Mucosa of gallbladder (tissue), 1 donor: ENCODE results near the gene SLC26A9. TPM values are rescaled to one million over a fixed set of nuclear protein-coding genes. Genes with fewer than 3 reads are reported as not detected.
"Not testable (repeated sequence)": the region's sequence is repeated elsewhere in the genome, so short reads cannot be mapped to it uniquely, and the experiment has no call there.

Experiments
- DNase-seq: peaks from one replicate; pipeline ENCODE4 v3.0.0-alpha.2; 2020; ENCODE audit warnings: low spot score
- total RNA-seq: library from RNA; stranded (reverse); gene quantifications from one replicate; pipeline ENCODE4 v1.2.1, GENCODE V29; 2021
- donor health status: DM: no; HTN: no; CAD: no.

SLC26A9 gene
- total RNA-seq, 1 donor from 2014 or later, result 1.3 TPM

- no peak for DNase-seq
Observed at GRCh38 chr1:205926636-205927035, 16.6 kb downstream of the SLC26A9 start.

GRCh38 chr1:205926213-205926612, 17.0 kb downstream of the SLC26A9 start:
- DNase-seq, result no peak

DNA sequence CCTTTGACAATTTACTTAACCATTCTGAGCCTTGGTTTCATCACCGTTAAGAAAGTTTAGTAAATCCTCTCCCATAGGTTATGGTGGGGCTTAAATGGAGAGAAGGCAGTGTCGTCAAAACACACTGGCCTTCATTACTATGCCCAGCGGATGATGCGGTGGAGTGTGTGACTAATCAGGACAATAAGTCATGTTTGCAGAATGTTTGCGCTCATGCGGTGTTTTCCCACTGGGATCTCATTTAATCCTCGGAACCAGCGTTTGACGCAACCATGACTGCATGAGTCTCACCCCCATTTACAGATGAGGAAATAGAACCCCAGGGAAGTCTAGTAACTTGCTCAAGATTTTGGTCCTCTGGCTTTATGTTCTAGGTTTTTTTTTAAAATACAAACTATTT, 17.5 kb downstream of the SLC26A9 start:
- no peak for DNase-seq

DNA sequence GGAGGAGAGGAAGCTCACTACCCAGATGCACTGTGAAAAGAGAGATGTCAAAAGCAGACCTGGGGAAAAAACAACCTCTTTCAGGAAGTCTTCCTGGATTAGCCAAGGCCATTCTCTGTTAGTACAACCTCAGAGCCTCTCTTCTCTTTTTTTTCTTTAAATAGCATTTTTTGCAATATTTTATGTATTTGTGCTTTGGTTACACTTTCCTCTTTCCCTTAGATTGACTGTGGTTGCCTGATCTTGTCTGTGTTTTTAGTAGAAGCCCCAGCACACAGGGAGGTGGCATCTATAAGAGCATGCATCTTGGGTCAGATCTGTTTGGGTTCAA, 18.8 kb downstream of the SLC26A9 start:
- DNase-seq, result no peak

GRCh38 chr1:205923651-205924459, 19.4 kb downstream of the SLC26A9 start:
- DNase-seq, result no peak

- DNase-seq, result no peak
Observed at GRCh38 chr1:205922806-205923205, 20.4 kb downstream of the SLC26A9 start.

DNA sequence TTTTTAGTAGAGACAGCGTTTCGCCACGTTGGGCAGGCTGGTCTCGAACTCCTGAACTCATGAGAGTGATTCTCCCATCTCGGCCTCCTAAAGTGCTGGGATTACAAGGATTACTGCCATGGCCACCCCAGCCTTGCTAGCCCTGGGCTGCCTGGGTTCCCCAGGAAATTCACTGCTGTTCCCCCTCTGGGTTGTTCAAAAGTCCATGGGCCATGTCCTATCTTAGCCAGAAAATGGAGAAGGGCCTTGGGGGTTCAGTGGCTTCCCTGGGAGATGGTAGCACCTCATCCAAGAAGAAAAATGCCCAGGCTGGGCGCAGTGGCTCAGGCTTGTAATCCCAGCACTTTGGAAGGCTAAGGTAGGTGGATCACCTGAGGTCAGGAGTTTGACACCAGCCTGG, 20.9 kb downstream of the SLC26A9 start:
- DNase-seq, result no peak

DNA sequence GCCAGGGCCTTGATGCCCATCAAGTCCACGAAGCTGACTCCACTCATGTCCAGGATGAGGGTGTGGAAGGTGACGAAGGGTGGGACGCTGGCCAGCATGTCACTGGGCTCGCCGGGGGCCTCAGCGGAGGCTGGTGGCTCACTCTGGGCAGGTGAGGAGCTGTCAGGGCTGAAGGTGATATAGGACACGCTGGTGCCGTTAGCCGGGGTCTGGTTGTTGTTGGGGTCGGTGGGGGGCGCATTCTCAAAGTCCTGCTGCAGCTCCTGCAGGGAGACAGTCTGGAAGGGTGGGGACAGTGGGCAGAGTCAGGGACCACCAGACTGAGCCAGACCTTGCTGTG, 21.7 kb downstream of the SLC26A9 start:
- no peak for DNase-seq

GRCh38 chr1:205920861-205921569, 22.2 kb downstream of the SLC26A9 start:
- no peak for DNase-seq

- DNase-seq, result no peak
Observed at GRCh38 chr1:205920159-205920558, 23.1 kb downstream of the SLC26A9 start.

DNA sequence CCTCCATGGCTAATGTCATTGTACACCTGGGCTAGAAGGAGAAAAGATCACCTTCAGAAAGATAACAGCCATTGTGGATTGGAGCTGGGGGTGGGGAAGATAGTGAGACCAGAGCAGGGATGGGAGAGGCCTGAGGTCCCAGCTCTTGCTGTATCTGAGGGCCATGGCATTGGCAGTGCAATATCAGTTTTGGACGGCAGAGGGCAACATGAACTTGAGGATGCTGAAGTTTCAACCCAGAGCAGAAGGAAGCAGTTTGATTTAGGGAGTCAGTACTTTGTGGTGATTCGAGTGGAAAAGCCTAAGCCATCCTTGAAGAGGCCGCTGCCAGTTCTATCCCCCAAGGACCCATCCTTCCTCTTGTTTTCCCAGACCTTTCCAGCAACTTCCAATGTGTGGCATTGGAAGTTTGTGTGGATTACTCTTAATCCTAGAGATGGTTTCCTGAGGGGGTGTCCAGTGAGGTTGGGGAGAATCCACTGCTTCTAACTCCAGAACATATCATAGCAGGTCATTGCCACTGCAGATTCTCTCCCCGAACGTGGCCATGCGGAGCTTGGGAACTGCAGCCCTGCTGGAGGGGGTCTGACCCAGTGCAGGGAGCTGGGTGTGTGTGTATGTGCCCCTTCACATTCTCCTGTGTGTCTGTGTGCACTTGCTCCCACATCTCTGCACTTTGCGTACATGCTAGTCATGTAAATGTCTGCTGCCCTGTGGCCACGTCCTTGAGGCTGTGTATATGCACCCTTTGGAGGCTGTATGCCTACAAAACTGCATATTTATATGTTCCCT, 24.1 kb downstream of the SLC26A9 start:
- DNase-seq, result peak; percentile 87

DNA sequence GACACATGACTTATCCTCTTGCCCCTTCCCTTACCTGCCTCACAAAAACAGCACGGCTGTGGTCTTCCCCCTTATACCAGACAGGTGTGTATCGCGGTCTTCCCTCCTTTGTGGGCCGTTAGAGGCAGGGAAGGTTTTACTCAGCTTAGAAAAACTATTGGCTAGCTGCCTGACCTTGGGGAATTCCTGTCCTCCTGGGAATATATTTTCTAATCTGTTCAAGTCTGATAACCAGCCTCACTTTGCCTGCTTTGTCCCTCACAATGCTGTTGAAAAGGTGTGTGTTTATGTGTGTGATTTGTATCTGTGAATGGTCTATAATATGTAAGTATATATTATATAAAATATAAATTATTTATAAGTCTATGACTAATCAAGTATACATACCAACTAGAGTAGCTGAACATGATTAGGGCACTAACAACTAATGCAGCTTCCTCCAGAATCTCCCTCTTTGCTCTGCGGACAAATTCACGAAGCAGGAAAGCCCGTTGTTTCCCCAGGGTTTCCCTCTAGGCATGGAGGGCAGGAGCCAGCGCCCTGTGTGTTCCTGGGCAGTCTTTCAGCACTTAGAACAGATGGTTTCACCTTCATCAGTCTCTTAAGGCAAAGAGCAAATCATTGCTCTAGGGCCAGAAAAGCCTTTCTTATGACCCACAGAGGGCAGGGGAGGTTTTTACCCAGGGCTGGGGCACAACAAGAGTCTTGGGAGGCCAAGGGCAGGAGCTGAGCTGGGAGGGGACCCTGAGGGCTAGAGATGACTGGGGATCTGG, 25.6 kb downstream of the SLC26A9 start:
- no peak for DNase-seq

DNA sequence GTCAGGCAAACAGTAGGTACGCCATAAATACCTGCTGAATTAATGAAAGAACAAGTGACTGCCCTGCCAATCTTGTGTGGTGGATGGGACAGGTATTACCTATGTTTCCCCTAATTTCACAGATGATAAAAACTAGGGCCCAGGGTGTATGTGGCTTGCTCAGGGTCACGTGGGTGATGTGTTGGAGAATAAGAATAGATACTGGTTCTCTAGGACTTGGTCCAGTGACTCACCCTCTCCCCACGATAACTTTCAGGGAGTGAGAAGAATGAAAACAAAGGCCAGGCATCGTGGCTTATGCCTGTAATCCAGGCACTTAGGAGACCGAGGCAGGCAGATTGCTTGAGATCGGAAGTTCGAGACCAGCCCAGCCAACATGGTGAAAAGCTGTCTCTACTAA, 26.7 kb downstream of the SLC26A9 start:
- no peak for DNase-seq

DNA sequence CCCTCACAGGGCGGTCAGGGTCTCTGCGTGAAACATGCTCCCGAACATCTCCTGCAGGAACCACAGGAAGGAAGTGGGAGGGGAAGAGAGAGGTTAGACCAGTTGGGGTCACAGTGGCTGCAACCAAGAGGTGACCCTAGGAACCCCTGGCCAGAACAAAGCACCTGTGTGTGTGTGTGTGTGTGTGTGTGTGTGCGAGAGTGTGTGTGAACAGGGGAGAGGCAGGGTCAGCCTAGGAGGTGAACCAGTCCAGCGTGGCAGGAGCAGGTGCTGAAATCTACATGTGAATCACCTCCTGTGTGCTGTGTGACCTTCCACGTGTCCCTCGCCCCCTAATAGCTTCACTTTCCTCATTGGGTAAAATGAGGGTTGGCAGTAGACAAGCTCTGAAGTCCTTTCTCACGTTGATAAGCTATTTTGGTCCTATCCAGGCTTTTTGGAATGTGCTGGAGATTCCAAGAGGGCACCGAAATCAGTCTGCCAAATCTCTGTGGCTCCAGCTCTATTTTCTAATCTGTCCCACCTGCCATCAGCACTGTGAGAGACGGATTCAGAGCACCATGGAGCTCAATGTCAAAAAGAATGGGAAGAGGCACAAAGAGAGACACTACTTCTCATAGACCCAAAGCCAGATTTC, 27.8 kb downstream of the SLC26A9 start:
- DNase-seq, result no peak

DNA sequence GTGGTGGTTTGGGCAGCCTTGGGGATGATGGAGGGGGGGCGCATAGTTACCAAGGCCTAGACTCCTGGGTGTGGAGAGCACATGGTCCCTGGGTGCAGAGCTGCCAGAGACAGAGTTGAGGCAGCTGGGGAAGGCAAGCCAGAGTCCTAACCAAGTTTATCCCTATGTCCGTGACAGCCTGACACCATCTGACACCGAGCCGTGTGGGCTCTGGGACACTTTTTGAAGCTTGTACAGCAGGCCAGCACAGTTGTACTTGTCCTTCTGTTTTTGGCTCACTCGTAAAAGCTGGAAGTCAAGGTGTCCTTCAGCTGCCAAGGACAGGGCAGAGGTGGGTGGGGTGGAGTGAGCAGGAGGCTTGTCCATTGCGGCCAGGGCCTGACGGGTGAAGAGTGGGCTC, 28.5 kb downstream of the SLC26A9 start:
- no peak for DNase-seq

DNA sequence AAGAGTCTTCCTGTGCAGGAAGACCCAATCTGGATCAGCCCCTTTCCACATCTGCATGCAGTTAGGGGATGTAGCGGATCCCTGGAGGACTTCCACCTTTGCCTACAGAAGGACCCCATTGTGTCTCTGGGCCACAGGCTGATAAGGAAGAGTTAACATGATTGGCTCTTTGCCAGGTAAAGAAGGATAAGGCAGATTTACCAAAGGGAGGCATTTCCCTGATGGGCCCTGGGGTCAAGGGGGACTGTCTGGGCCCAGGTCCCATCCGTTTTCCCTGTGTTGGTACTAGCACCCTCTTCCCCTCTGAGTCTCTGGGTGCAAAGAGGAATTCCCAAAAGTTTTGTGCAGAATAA, 29.1 kb downstream of the SLC26A9 start:
- DNase-seq, result no peak

DNA sequence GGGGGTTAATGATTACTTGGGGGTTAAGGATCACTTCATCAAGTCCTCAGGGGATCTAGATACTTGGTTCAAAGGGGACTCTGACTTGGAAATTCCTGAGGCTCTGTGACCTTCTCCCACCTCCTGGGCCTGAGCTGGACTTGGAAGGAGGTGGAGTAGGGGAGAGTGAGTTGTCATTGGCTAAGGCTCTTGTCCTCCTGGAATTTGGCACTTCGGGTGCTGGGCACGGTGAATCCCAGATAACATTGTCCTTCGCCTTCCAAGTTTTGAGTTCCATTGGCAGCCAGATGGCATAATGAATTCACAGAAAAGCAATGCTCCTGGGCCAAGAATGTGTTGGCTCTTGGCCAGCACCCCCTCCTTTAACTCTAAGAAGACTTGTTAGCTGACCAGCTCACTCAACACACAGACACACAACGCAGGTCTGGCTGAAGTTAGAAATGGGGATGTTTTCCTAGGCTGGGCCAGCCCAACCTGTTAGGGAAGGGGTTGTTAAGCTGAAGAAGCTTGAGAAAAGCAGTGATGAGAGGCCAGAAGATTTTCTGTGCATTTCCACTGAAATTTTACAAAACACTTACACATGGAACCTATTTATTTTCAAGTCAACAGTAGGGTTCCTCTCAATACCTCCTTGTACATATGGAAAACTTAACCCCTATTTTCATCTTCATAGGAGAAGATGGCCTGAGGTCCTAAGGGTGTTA, 29.7 kb downstream of the SLC26A9 start:
- DNase-seq, result peak; percentile 88

DNA sequence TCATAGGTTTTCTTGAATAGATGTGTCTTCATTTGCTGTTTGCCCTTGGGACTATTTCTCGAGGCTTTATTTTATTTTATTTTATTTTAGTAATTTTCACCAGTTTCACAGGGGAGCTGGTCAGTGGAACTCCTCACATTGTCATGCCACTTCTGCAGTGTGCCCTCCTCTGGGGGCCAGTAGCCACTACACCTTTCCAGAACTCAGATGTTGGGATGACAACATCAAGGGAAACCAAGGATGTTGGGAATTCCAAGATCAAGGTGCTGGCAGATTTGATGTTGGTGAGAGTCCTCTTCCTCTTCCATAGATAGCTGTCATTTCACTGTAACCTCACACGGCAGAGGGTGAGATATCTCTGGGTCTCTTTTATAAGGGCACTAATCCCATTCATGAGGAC, 35.5 kb downstream of the SLC26A9 start:
- no peak for DNase-seq

DNA sequence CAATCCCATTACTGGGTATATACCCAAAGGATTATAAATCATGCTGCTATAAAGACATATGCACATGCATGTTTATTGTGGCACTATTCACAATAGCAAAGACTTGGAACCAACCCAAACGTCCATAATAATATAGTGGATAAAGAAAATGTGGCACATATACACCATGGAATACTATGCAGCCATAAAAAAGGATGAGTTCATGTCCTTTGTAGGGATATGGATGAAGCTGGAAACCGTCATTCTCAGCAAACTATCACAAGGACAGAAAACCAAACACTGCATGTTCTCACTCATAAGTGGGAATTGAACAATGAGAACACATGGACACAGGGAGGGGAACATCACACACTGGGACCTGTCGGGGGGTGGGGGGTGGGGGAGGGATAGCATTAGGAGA, 38.2 kb downstream of the SLC26A9 start:
- DNase-seq, result not testable (repeated sequence)

DNA sequence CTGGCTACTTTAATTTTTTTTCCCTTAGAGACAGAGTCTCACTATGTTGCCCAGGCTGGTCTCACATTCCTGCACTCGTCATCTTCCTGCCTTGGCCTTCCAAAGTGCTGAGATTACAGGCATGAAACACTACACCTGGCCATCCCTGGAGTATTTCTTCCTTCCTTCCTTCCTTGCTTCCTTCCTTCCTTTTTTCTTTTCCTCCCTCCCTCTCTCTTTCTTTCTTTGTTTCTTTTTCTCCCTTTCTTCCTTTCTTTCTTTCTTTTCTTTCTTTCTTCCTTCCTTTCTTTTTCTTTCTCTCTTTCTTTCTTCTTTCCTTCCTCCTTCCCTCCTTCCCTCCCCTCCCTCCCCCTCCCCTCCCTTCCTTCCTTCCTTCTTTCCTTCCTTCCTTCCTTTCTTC, 46.9 kb downstream of the SLC26A9 start:
- no peak for DNase-seq

GRCh38 chr1:205894119-205894518, 49.1 kb downstream of the SLC26A9 start:
- DNase-seq, result not testable (repeated sequence)
